A549 (cell line): Measurements from ENCODE around the gene FERMT3.

Experiments used
- BHLHE40 ChIP-seq: IDR thresholded peaks from 2 replicates; pipeline ENCODE4 v1.6.1; 2012; ENCODE audit warnings: low read depth, low read length, inconsistent platforms
- CTCF ChIP-seq: fragments of >200 bp; sonication (Bioruptor Twin); formaldehyde crosslinking; IDR thresholded peaks from 3 replicates; pipeline ENCODE4 v1.5.1; 2016
- EP300 ChIP-seq, 2 experiments: fragments of >200 bp; sonication (Bioruptor Twin); formaldehyde crosslinking; IDR thresholded peaks; 2 replicates in 1 of 2; 3 replicates in 1 of 2; pipeline ENCODE4 v1.6.1; 2016 to 2017
- KDM5A ChIP-seq: fragments of 200-600 bp; sonication (generic); IDR thresholded peaks from 2 replicates; pipeline ENCODE4 v1.6.1; 2016; ENCODE audit warnings: antibody characterized with exemption, mild to moderate bottlenecking
- MAZ ChIP-seq: fragments of 150-350 bp; IDR thresholded peaks from 2 replicates; pipeline ENCODE4 v1.6.1; 2014; ENCODE audit warnings: antibody characterized with exemption, low read depth, low read length, borderline replicate concordance
- POLR2A ChIP-seq: IDR thresholded peaks from 2 replicates; pipeline ENCODE4 v1.6.1; 2012; ENCODE audit warnings: mild to moderate bottlenecking, low read length
- RAD21 ChIP-seq, 2 experiments: fragments of >200 bp in 1 of 2; sonication (Bioruptor Twin) in 1 of 2; formaldehyde crosslinking in 1 of 2; IDR thresholded peaks in 1 of 2; conservative IDR thresholded peaks in 1 of 2; 2 replicates in 1 of 2; 3 replicates in 1 of 2; pipeline ENCODE4 v1.6.1; 2012 to 2018; ENCODE audit warnings: inconsistent platforms in 1 of 2
- RFX5 ChIP-seq: fragments of 450-650 bp; IDR thresholded peaks from 2 replicates; pipeline ENCODE4 v1.7.1; 2014; ENCODE audit warnings: antibody characterized with exemption, mild to moderate bottlenecking, moderate library complexity
- USF2 ChIP-seq: fragments of 450-650 bp; IDR thresholded peaks from 2 replicates; pipeline ENCODE4 v1.6.1; 2014; ENCODE audit warnings: antibody characterized with exemption

GRCh38 chr11:64261556-64262080 is 55.1 kb downstream of the FERMT3 start:
- no peak for TF ChIP-seq CTCF
- TF ChIP-seq POLR2A: no peak
- no peak for TF ChIP-seq MAZ
- TF ChIP-seq KDM5A: no peak
- TF ChIP-seq EP300 (IDR thresholded peaks at IDR 0.05): no peak
- TF ChIP-seq BHLHE40: no peak
- no peak for TF ChIP-seq RFX5
- TF ChIP-seq RAD21 (conservative IDR thresholded peaks at IDR 0.05 in 1 of 2, IDR thresholded peaks at IDR 0.05 in 1 of 2): no peak
- no peak for TF ChIP-seq USF2
